ENCODE measurements around the gene KIF20A.

The KIF20A gene

GRCh38 chr5:138230981-138231589 lies 52.2 kb downstream of the KIF20A start:
- TF ChIP-seq CTCF (IDR thresholded peaks at IDR 0.05; ENCODE audit: low read depth, low read length, missing control alignments) = no peak
- H3K27me3 ChIP-seq (replicated peaks) = no peaks in the 10 kb centered on the region
- peak; percentile 11 for DNase-seq
- in situ Hi-C loops (cut with HindIII; ENCODE audit: low pct_ligation_motif_present, low sequenced_read_pairs) = no loop called here
- no peak overlapping the region for H3K27ac ChIP-seq
- H3K4me3 ChIP-seq (ENCODE audit: low read depth, low read length) = no peak overlapping the region
- H3K36me3 ChIP-seq (replicated peaks) = no peaks in the 10 kb centered on the region

- no peak for DNase-seq
- no peak for TF ChIP-seq CTCF (IDR thresholded peaks at IDR 0.05; ENCODE audit: low read depth, low read length, missing control alignments)
- no peaks in the 10 kb centered on the region for H3K27me3 ChIP-seq (replicated peaks)
- no peaks in the 10 kb centered on the region for H3K36me3 ChIP-seq (replicated peaks)
- in situ Hi-C loops (cut with HindIII; ENCODE audit: low pct_ligation_motif_present, low sequenced_read_pairs) = no loop called here
- H3K27ac ChIP-seq = no peak overlapping the region
- H3K4me3 ChIP-seq (ENCODE audit: low read depth, low read length) = no peak overlapping the region
Measured at GRCh38 chr5:138233280-138233679, 54.4 kb downstream of the KIF20A start.

GRCh38 chr5:138234651-138235050 lies 55.7 kb downstream of the KIF20A start:
- Histone ChIP-seq H3K27ac (no peak overlapping the region), H3K27me3 (replicated peaks) (no peaks in the 10 kb centered on the region), H3K36me3 (replicated peaks) (no peaks in the 10 kb centered on the region), H3K4me3 (ENCODE audit: low read depth, low read length) (no peak overlapping the region)
- in situ Hi-C loops (cut with HindIII; ENCODE audit: low pct_ligation_motif_present, low sequenced_read_pairs) = no loop called here
- DNase-seq = no peak
- TF ChIP-seq CTCF (IDR thresholded peaks at IDR 0.05; ENCODE audit: low read depth, low read length, missing control alignments) = no peak
